SK-N-SH (cell line): Measurements from ENCODE around the gene CISD2. TPM values are rescaled to one million over a fixed set of nuclear protein-coding genes. Genes with fewer than 3 reads are reported as not detected.

Source experiments
- CTCF ChIA-PET: fragments of 300-600, 350-600 bp; formaldehyde crosslinking; extraction: SDS; loops from one replicate; lab custom pipeline; 2021; lab: Yijun Ruan, JAX
- POLR2A ChIA-PET: fragments of 350-600 bp; sonication (Branson Sonifier 250); formaldehyde crosslinking; extraction: SDS; loops from one replicate; lab custom pipeline; 2020; ENCODE audit warnings: antibody characterized with exemption, inconsistent platforms; lab: Yijun Ruan, JAX
- DNase-seq: peaks from one replicate; pipeline ENCODE4 v3.0.0; 2012
- H2AFZ ChIP-seq: fragments of 200-600 bp; sonication (generic); 2 replicates; pipeline ENCODE4 v1.8.1; 2016; ENCODE audit warnings: antibody characterized with exemption, mild to moderate bottlenecking, low read depth
- H3F3A ChIP-seq: fragments of 200-600 bp; sonication (generic); replicated peaks from 2 replicates; pipeline ENCODE3; 2016; ENCODE audit warnings: antibody characterized with exemption, mild to moderate bottlenecking; ENCODE audit not compliant: insufficient read depth
- H3K27ac ChIP-seq, 2 experiments: fragments of 200-500 bp in 1 of 2; fragments of 200-600 bp in 1 of 2; sonication (Bioruptor generic) in 1 of 2; sonication (generic), shearing (Covaris generic) in 1 of 2; 2 replicates each; pipeline versions ENCODE4 v1.5.1 to v1.6.1; 2014 to 2016; ENCODE audit warnings: low read depth in 2 of 2, inconsistent platforms in 1 of 2, low read length in 1 of 2, mild to moderate bottlenecking in 1 of 2, mixed read lengths in 1 of 2
- H3K27me3 ChIP-seq: fragments of 200-600 bp; sonication (generic), shearing (Covaris generic); 2 replicates; pipeline ENCODE4 v1.6.1; 2016; ENCODE audit warnings: mixed run types; ENCODE audit not compliant: insufficient read depth
- H3K36me3 ChIP-seq, 2 experiments: fragments of 200-500 bp in 1 of 2; fragments of 200-600 bp in 1 of 2; sonication (Bioruptor generic) in 1 of 2; sonication (generic) in 1 of 2; replicated peaks in 1 of 2; 2 replicates each; pipeline versions ENCODE3 to v1.5.1; 2014 to 2016; ENCODE audit warnings: low read length in 1 of 2, mild to moderate bottlenecking in 1 of 2; ENCODE audit not compliant: insufficient read depth in 2 of 2, control insufficient read depth in 1 of 2
- H3K4me1 ChIP-seq, 2 experiments: fragments of 200-500 bp in 1 of 2; fragments of 200-600 bp in 1 of 2; sonication (Bioruptor generic) in 1 of 2; sonication (generic), shearing (Covaris generic) in 1 of 2; 2 replicates each; pipeline versions ENCODE4 v1.5.1 to v1.6.1; 2014 to 2016; ENCODE audit warnings: low read depth in 1 of 2, low read length in 1 of 2, mixed run types in 1 of 2; ENCODE audit not compliant: insufficient read depth in 2 of 2, control insufficient read depth in 1 of 2
- H3K4me2 ChIP-seq: fragments of 200-600 bp; sonication (generic), shearing (Covaris generic); 2 replicates; pipeline ENCODE4 v1.6.1; 2017; ENCODE audit warnings: mixed run types
- H3K4me3 ChIP-seq, 2 experiments: fragments of 200-500 bp in 1 of 2; fragments of 200-600 bp in 1 of 2; sonication (Bioruptor generic) in 1 of 2; sonication (generic), shearing (Covaris generic) in 1 of 2; 2 replicates each; pipeline versions ENCODE4 v1.5.1 to v1.8.1; 2014 to 2016; ENCODE audit warnings: low read depth in 2 of 2, inconsistent platforms in 1 of 2, low read length in 1 of 2, mild to moderate bottlenecking in 1 of 2, mixed read lengths in 1 of 2, moderate library complexity in 1 of 2
- H3K79me2 ChIP-seq: fragments of 200-600 bp; sonication (generic); 2 replicates; pipeline ENCODE4 v1.8.1; 2017; ENCODE audit warnings: mild to moderate bottlenecking; ENCODE audit not compliant: insufficient read depth
- H3K9ac ChIP-seq: fragments of 200-600 bp; sonication (generic); 2 replicates; pipeline ENCODE4 v1.6.1; 2017; ENCODE audit warnings: mixed run types
- H3K9me2 ChIP-seq: fragments of 200-600 bp; sonication (generic); 2 replicates; pipeline ENCODE4 v1.6.1; 2017; ENCODE audit warnings: mixed run types
- H3K9me3 ChIP-seq: fragments of 200-600 bp; sonication (generic); 2 replicates; pipeline ENCODE4 v1.6.1; 2017; ENCODE audit warnings: mixed run types, mild to moderate bottlenecking, moderate library complexity
- H4K20me1 ChIP-seq: fragments of 200-600 bp; sonication (generic); 2 replicates; pipeline ENCODE4 v1.6.1; 2017; ENCODE audit warnings: mild to moderate bottlenecking, mixed run types; ENCODE audit not compliant: insufficient read depth
- CHD2 ChIP-seq: fragments of 150-350 bp; IDR thresholded peaks from 2 replicates; pipeline ENCODE4 v1.6.1; 2018; ENCODE audit warnings: low read length; ENCODE audit not compliant: partially characterized antibody
- EZH2phosphoT487 ChIP-seq: fragments of 200-600 bp; sonication (generic); IDR thresholded peaks from 2 replicates; pipeline ENCODE4 v1.6.1; 2017; ENCODE audit warnings: low read depth, mixed run types, mild to moderate bottlenecking, antibody characterized with exemption, moderate library complexity, borderline replicate concordance
- GABPA ChIP-seq: IDR thresholded peaks from 2 replicates; pipeline ENCODE4 v1.4.0; 2012; ENCODE audit warnings: low read depth, mild to moderate bottlenecking
- GATA2 ChIP-seq: sonication (generic); formaldehyde crosslinking; IDR thresholded peaks from 2 replicates; pipeline ENCODE4 v1.5.0; 2020; ENCODE audit warnings: mild to moderate bottlenecking, missing genetic modification reagents
- MAX ChIP-seq: IDR thresholded peaks from 2 replicates; pipeline ENCODE4 v1.4.0; 2012; ENCODE audit warnings: low read depth
- MEF2A ChIP-seq: IDR thresholded peaks from 2 replicates; pipeline ENCODE4 v1.4.0; 2012; ENCODE audit warnings: low read depth, borderline replicate concordance
- MXI1 ChIP-seq: IDR thresholded peaks from 2 replicates; pipeline ENCODE4 v1.6.1; 2012; ENCODE audit warnings: mild to moderate bottlenecking, low read depth, low read length, improper control_type of control experiment
- PBX3 ChIP-seq: IDR thresholded peaks from 2 replicates; pipeline ENCODE4; 2012
- POLR2AphosphoS5 ChIP-seq: IDR thresholded peaks from 2 replicates; pipeline ENCODE4 v1.6.1; 2012; ENCODE audit warnings: low read depth, low read length
- RAD21 ChIP-seq: IDR thresholded peaks from 2 replicates; pipeline ENCODE4 v1.6.1; 2012; ENCODE audit warnings: mild to moderate bottlenecking, low read length
- RCOR1 ChIP-seq: fragments of 150-350 bp; IDR thresholded peaks from 2 replicates; pipeline ENCODE4 v1.6.1; 2017; ENCODE audit warnings: antibody characterized with exemption, low read length
- REST ChIP-seq: IDR thresholded peaks from 2 replicates; pipeline ENCODE4 v1.6.1; 2012; ENCODE audit warnings: mild to moderate bottlenecking, low read depth, low read length, moderate library complexity
- RFX5 ChIP-seq: IDR thresholded peaks from 2 replicates; pipeline ENCODE4 v1.6.1; 2012; ENCODE audit warnings: mild to moderate bottlenecking, improper control_type of control experiment, low read length
- RXRA ChIP-seq: IDR thresholded peaks from 2 replicates; pipeline ENCODE4 v1.4.0; 2012; ENCODE audit warnings: low read depth, mild to moderate bottlenecking, borderline replicate concordance
- SIN3A ChIP-seq: IDR thresholded peaks from 2 replicates; pipeline ENCODE4 v1.6.1; 2012; ENCODE audit warnings: low read depth, mild to moderate bottlenecking, low read length, moderate library complexity, borderline replicate concordance
- TAF1 ChIP-seq: IDR thresholded peaks from 2 replicates; pipeline ENCODE4 v1.6.1; 2012; ENCODE audit warnings: low read depth, mild to moderate bottlenecking, low read length, moderate library complexity, borderline replicate concordance
- USF2 ChIP-seq: fragments of 150-350 bp; IDR thresholded peaks from 2 replicates; pipeline ENCODE4 v1.6.1; 2017; ENCODE audit warnings: antibody characterized with exemption, low read length, low read depth, borderline replicate concordance
- YY1 ChIP-seq: IDR thresholded peaks from 2 replicates; pipeline ENCODE4 v1.4.0; 2012; ENCODE audit warnings: low read depth, mild to moderate bottlenecking
- WGBS: methylation state at CpG from one replicate; pipeline ENCODE4 v1.1.6; 2017; ENCODE audit warnings: low lambda C conversion rate; 5-methylcytosine and 5-hydroxymethylcytosine counted together
- polyA plus RNA-seq, 3 experiments: library from polyadenylated mRNA; depleted of rRNA; stranded (reverse); fragments of >200 nt; gene quantifications; 2 replicates each; pipeline ENCODE4 v1.2.3, GENCODE V29; 2012

Gene CISD2
- polyA plus RNA-seq, 1 of the 3 experiments (the other 2 are of a cell fraction) = 21.4 TPM

GRCh38 chr4:102824398-102824797, 44.4 kb upstream of the CISD2 start:
- peaks cover 83% of the 10 kb centered on the region for H3K79me2 ChIP-seq
- H3K4me3 ChIP-seq = peak overlapping the region; percentile 84 to 92
- CTCF ChIA-PET = no interaction called here
- peaks cover 29 to 48% of the 10 kb centered on the region in 2 experiments for H3K36me3 ChIP-seq
- peak overlapping the region; percentile 95 for H3K4me2 ChIP-seq
- no peaks in the 10 kb centered on the region for H3K9me2 ChIP-seq
- peaks cover 37% of the 10 kb centered on the region for H3F3A ChIP-seq
- peaks cover 72% of the 10 kb centered on the region for H4K20me1 ChIP-seq
- peaks cover 23 to 43% of the 10 kb centered on the region in 2 experiments for H3K4me1 ChIP-seq
- no peaks in the 10 kb centered on the region for H3K9me3 ChIP-seq
- 4% methylated on average over 2 of the region's 2 CpGs for WGBS
- TF ChIP-seq CHD2 = no peak
- no peak for TF ChIP-seq RXRA
- TF ChIP-seq MXI1 = no peak
- TF ChIP-seq RAD21 = no peak
- TF ChIP-seq POLR2AphosphoS5 = no peak
- TF ChIP-seq GABPA = no peak
- no peak for TF ChIP-seq MAX
- H3K27me3 ChIP-seq = no peaks in the 10 kb centered on the region
- H3K27ac ChIP-seq = peak overlapping the region; percentile 39 to 100
- POLR2A ChIA-PET = interaction anchor here (1.2 to 4.4 kb wide), 3 partner anchors 8 to 44 kb away, joined by 4 to 85 read pairs (median 5); partner anchors contain the start of gene CISD2
- DNase-seq = no peak
- no peak overlapping the region for H2AFZ ChIP-seq
- peak overlapping the region; percentile 100 for H3K9ac ChIP-seq

GRCh38 chr4:102825261-102826091, 43.3 kb upstream of the CISD2 start:
- CTCF ChIA-PET = interaction anchor here (1.4 kb wide), 1 partner anchor 11 kb away, joined by 4 read pairs; no protein-coding TSS in a partner anchor
- Histone ChIP-seq H4K20me1 (peaks cover 61% of the 10 kb centered on the region), H3K4me2 (peak overlapping the region; percentile 95), H3K9me2 (no peaks in the 10 kb centered on the region), H3F3A (peaks cover 33% of the 10 kb centered on the region), H3K79me2 (peaks cover 81% of the 10 kb centered on the region), H3K36me3 (peaks cover 27 to 41% of the 10 kb centered on the region in 2 experiments), H3K27ac (peak overlapping the region; percentile 100), H3K9me3 (no peaks in the 10 kb centered on the region), H3K27me3 (no peaks in the 10 kb centered on the region), H2AFZ (no peak overlapping the region), H3K4me1 (peaks cover 23 to 33% of the 10 kb centered on the region in 2 experiments), H3K4me3 (peak overlapping the region; percentile 84 to 92), H3K9ac (peak overlapping the region; percentile 100)
- POLR2A ChIA-PET = interaction anchor here (1.1 to 4.4 kb wide), 3 partner anchors 9 to 65 kb away, joined by 4 to 85 read pairs (median 6); partner anchors contain the start of genes CISD2 and MANBA
- peak; percentile 23 for DNase-seq
- WGBS = 1% methylated on average over 23 of the region's 23 CpGs
- TF ChIP-seq RCOR1 = no peak
- no peak for TF ChIP-seq MEF2A
- no peak for TF ChIP-seq RFX5
- peak; percentile 18; the same call in 1 of the 2 replicates for TF ChIP-seq MAX
- TF ChIP-seq EZH2phosphoT487 = no peak
- peak; percentile 76; the same call in 1 of the 2 replicates for TF ChIP-seq SIN3A
- no peak for TF ChIP-seq USF2
- TF ChIP-seq REST = no peak
- no peak for TF ChIP-seq TAF1
- TF ChIP-seq GATA2 (CRISPR knock-in tag) = no peak
- TF ChIP-seq MXI1 = peak; percentile 17; the same call in 1 of the 2 replicates
- TF ChIP-seq PBX3 = no peak
- TF ChIP-seq YY1 = peak; percentile 88
